ENCODE data around the gene DBN1.
"Not testable (repeated sequence)": the region's sequence is repeated elsewhere in the genome, so short reads cannot be mapped to it uniquely, and the experiment has no call there.

The DBN1 gene

DNA sequence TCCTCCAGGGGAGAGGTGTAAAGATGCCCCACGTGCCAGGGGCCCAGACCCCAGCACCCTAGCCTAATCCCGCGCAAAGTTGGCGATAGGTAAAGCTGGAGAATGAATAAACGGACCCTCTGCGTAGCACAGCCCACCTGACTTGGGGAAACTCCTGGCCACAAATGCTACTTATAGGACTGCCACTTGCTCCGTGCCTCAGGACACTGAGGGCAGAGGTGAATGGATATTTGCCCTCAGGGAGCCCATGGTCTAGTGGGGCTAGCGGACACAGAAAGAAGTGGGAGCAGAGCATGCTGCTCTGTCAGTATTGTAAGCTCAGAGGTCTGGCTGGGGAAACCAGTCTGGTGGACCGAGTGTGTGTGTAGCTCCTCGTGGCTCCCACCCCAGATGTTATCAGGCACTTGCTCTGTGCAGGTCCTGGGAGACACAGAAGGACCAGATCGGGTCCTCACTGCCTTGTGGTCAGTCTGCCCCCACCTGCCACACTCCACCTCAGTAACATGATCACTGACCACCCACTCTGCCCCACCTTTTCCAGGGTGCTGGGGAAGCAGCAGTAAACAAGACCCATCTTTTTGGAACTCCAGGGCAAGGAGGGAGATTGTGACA lies 46.1 kb downstream of the DBN1 start:
- DNase-seq = no peak

DNA sequence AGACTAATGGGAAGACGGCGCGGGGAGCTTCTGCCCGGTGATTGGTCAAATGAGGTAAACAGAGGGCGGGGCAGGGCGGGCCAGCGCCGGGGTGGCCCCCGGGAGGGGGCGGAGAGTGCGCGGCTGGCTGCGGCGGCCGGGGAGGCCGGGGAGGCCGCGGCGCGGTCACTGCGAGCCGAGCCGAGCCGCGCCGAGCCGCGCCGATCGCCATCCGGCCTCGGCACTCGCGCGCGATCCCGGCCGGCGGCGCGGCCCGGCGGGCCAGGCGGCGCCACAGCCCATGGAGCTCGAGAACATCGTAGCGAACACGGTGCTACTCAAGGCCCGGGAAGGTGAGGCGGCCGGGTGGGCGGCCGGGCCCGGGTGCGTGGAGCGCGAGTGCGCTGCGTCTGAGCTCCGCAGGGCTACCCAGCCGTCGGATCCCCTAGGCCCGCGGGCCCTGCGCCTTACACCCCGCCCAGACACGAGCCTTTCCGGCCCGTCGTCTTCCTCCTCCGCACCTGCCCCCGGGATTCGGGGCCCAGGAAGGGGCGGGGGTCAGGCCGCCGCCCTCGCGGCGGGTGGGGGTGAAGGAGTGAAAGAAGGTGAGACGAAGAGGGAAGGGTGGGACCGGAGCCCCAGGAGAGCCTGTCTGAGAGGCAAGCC lies 46.7 kb downstream of the DBN1 start, which contains the start of gene GRK6:
Gene GRK6, plus strand, starts transcription at position 111 of the 645 bp plus-strand sequence. Its CDS starts 170 bp downstream, at position 281.
- no peak for DNase-seq

DNA sequence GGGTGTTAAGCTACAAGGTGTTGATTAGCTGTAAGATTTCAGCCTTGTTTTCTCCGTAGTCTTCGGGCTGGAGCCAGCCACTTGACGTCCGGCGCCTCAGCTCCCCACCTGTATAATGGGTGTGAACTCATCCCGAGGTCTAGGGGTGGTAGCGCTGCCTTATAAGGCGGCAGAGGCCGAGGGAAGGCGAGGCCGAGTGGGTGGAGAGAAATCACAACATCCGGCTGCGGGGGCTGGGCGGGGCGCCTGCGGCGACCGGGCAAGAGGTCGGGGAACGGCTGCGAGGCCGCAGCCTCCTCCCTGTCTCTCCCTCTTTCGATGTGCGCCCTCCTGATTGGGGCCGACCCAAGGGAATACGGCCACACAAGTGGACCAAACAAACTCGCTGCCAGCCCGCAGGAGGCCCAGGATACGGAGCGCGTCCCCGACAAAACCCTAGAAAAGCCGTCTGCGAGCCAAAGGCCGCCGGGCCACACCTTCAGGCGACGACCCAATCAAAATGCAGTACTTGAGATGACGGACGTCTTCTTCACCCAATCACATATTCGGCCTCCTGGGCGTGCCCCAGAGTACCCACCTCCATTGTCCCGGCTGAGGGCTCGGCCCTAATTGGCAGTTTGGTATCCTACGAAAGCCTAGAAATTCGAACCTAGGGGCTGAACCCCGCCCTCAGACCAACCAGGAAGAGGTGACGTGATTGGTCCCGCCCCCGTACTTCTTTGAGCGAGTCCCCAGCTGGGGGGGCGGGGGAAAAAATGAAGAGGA lies 47.5 kb downstream of the DBN1 start:
- peak; percentile 100 for DNase-seq

DNA sequence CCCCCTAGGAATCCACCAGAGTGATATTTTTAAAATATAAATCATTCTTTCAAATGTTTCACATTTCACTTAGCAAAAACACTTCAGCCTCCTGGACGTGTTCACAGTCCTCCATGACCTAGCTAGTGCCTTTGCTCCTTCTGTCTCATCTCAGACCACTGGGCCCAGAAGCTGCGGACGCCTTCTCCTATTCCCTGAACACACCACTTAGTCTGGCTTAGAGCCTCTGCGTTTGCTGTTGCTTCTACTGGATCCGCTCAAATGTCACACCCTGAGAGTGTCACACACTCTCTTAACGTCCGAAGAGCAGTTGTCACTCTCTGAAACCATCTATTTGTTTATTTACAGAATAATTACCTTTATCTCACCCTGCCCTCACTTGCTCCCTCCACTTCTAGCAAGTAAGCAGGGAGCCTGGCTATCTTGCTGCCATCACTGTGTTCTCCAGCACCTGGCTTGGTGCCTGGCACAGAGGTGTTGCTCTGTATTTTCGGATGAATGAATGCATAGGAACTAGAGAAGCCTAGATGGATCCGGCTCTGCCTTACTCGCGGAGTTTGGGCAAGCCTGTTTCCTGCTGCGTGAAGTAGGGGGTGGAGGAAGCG lies 48.1 kb downstream of the DBN1 start:
- no peak for DNase-seq

DNA sequence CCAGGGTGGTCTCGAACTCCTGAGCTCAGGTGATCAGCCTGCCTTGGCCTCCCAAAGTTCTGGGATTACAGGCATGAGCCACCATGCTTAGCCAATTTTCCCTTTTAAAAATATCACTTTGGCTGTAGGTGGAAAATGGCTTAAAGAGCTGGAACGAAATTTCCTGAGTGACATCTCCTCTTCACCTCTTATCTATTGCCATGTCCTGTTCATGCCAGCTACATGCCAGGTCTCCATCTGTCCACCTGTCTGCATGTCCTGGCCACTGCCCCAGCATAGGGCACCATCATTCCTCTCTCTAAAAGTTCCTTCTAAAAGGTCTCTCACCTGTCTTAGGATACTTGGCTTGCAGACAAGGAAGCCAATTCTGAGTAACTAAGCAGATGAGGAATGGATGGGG lies 49.8 kb downstream of the DBN1 start:
- DNase-seq = no peak

DNA sequence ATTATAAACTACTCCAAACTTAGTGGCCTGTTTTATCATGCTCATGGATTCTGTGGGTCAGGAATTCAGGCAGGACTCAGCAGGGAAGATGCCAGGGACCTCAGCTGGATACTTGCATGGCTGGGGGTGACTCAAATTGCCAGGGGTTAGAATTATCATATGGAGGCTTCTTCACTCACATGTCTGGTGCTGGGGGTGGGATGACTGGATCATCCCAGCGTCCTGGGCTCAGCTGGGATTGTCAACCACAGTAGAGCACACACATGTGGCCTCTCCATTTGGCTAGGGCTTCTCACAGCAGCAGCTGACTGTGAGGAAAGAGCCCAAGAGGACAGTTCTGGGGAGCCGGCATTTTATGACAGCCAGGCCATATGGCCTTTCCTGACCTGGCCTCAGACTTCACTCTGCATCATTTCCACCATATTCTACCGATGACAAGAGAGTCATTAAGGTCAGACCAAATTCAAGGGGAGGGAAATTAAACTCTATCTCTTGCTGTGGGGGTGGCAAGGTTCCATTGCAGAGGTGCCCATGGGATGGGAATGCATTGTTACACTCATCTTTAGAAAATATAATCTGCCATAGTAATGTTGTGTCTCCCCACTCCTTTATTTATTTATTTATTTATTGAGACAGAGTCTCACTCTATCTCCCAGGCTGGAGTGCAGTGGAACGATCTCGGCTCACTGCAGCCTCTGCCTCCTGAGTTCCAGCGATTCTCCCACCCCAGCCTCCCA lies 52.2 kb downstream of the DBN1 start:
- DNase-seq = no peak

DNA sequence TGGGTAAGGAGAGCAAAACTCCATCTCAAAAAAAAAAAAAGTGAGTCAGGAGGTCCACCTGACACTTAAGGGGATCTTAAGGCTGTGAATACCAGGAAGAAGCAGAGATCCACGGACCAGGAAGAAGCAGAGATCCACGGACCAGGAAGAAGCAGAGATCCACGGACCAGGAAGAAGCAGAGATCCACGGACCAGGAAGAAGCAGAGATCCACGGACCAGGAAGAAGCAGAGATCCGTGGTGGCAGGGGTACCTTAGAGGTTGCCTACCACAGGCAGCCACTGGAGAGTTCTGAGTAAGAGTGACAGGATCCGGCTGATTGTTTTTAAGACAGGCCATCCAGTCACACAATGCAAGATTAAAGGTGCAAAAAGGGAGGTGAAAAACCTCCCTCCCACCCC lies 53.0 kb downstream of the DBN1 start:
- DNase-seq = not testable (repeated sequence)

DNA sequence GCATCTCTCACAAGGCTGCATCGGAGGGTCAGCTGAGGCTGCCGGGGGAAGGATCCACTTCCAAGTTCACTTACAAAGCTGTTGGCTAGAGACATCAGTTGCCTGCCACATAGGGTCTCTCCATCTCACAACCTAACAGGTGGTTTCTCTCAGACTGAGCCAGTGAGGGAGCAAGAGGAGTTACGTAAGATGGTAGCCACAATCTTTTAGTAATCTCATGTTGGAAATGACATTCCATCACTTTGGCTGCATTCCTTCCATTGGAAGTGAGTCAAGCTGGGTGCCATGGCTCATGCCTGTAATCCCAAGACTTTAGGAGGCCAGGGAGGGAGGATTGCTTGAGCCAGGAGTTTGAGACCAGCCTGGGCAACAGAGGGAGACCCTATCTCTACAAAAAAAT lies 54.4 kb downstream of the DBN1 start:
- peak; percentile 82 for DNase-seq

DNA sequence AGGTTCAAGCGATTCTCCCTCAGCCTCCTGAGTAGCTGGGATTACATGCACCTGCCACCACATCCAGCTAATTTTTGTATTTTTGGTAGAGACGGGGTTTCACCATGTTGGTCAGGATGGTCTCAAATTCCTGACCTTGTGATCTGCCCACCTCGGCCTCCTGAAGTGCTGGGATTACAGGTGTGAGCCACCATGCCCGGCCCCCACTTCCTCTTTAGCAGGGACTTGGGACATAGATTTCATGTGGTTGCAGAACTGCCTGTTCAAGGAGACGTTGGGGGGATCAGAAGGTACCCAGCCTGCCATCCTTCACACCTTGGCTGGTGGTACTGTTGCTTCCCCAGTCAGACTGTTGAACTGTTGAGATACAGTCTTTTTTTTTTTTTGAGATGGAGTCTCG lies 56.4 kb downstream of the DBN1 start:
- not testable (repeated sequence) for DNase-seq

DNA sequence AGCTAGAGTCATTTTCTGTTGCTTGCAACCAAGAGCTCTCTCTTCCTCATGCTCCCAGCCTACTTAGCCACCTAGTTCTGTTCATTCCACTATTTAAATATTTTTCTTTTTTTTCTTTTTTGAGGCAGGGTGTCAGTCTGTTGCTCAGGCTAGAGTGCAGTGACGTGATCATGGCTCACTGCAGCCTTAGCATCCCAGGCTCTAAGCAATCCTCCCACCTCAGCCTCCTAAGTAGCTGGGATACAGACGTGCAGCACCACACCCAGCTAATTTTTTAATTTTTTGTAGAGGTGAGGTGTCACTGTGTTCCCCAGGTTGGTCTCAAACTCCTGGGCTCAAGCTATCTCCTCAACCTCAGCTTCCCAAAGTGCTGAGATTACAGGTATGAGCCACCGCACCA lies 59.0 kb downstream of the DBN1 start:
- DNase-seq = no peak

DNA sequence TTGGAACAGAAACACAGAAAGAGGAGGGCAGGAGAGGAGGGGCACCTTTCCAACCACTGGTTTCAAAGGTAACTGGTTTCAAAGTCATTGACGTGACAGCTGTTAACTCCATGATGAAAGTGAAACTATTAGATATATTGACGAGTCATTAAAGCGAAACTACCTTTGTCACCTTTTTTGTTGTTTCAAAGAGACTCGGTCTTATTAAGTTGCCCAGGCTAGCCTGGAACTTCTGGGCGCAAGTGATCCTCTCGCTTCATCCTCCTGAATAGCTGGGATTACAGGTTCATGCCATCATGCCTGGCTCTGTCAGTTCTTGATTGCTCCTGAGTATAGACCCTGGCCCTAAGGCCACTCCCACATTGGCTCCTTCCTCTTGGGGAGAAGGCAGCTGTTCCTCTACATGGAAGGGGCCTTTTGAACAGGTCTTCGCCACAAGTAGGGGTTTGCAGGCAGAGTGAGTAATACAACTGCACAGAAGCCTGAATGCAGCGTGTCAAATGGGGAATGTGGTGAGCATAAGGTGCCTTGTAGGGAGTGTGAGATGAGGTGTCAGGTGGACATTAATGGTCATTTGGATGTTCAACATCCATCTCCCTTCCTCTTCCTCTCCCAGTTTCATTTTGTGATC lies 60.7 kb downstream of the DBN1 start:
- no peak for DNase-seq

DNA sequence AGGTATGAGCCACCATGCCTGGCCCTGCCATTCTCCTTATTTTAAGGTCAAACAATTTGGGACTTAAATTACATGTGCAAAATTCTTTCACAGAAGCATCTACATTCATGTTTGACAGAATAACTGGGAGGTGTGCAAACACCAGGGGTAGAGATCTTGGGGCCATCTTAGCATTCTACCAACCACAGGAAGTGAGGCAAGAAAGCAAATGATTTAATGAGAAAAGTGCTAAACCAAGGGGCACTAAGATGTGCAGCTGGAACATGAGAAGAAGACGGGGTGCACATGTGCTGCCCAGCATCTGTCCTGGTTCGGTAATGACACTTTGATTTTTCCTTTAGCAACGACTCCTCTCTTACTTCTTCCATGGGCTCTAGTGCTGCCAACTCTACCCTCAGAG lies 62.9 kb downstream of the DBN1 start:
- DNase-seq = no peak

DNA sequence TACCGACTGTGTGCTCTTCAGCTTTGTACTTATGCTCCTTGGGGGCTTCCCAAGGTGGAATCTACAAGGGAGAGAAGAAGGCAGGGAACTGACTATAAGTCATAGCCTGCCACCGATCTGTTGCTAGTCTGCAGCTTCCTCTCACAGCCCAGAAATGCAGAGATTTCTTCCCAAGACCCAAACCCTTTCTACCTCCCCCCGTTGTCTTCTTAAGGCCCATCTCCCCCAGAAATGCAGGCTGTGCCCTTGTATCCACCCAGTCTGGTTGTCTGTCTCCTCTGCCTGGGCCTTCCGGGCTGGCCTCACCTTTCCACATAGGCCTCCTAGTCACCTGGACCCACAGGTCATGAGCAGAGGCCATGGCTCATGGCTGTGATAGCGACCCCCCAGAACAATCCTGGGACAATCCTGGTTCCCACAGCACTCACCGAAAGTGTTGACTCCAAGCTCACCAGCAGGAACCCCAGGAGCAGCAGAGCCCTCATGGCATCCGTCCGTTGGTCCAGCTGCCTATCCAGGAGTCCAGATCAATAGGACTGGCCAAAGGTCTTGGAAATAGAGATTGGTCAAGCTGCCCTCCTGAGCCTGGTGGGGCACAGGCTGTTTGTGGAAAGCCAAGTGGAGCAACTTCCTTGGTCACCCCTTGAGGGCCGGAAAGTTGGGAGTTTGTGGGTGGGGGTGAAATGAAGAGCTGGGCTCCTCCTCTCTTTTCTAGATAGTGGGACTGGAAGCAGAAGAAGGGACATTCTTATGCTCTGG lies 64.2 kb downstream of the DBN1 start, which contains the start of gene F12:
Gene F12, minus strand, starts transcription at position 522 of the 759 bp plus-strand sequence. Its CDS starts 37 bp downstream, at position 485.
- no peak for DNase-seq

Data from HCEC 1CT (cell line).